CD8-positive, alpha-beta memory T cell (primary cell): ENCODE measurements around the gene RGS7. TPM values are rescaled to one million over a fixed set of nuclear protein-coding genes. Genes with fewer than 3 reads are reported as not detected.

Experiments
- CTCF ChIA-PET: fragments of 350-600 bp; sonication (Branson Sonifier 250); formaldehyde crosslinking; loops from one replicate; lab custom pipeline; 2021; ENCODE audit warnings: antibody characterized with exemption; lab: Charles Lee
- POLR2A ChIA-PET: fragments of 350-600 bp; sonication (Branson Sonifier 250); formaldehyde crosslinking; loops from one replicate; lab custom pipeline; 2021; ENCODE audit warnings: antibody characterized with exemption; lab: Charles Lee
- DNase-seq, 5 donors: peaks; one replicate each; pipeline versions ENCODE4 v3.0.0 to v3.0.0-alpha.2; 2020 to 2022; ENCODE audit warnings: mixed read lengths in 1 of 5
- H3K27ac ChIP-seq: one replicate; pipeline ENCODE4 v1.7.0; 2013; ENCODE audit warnings: low read depth, mild to moderate bottlenecking, low read length, moderate library complexity
- H3K27me3 ChIP-seq: 2 replicates; pipeline ENCODE4 v1.7.0; 2013; ENCODE audit warnings: low read length, mild to moderate bottlenecking; ENCODE audit not compliant: insufficient read depth, poor library complexity, severe bottlenecking
- H3K36me3 ChIP-seq: 2 replicates; pipeline ENCODE4 v1.7.0; 2013; ENCODE audit warnings: mild to moderate bottlenecking, low read length, moderate library complexity; ENCODE audit not compliant: insufficient read depth
- H3K4me1 ChIP-seq: 2 replicates; pipeline ENCODE4 v1.7.0; 2013; ENCODE audit warnings: mild to moderate bottlenecking, low read length, moderate library complexity; ENCODE audit not compliant: insufficient read depth
- H3K4me3 ChIP-seq: 2 replicates; pipeline ENCODE4 v1.7.0; 2013; ENCODE audit warnings: mild to moderate bottlenecking, low read length
- H3K9me3 ChIP-seq: 2 replicates; pipeline ENCODE4 v1.7.0; 2013; ENCODE audit warnings: mild to moderate bottlenecking, low read length
- H3K27ac Mint-ChIP-seq, 8 donors: one replicate each; pipeline ENCODE4 v1.8.0; 2020 to 2021; ENCODE audit warnings: mixed read lengths in 8 of 8, mild to moderate bottlenecking in 6 of 8, inconsistent platforms in 3 of 8, moderate library complexity in 3 of 8
- H3K27me3 Mint-ChIP-seq, 2 donors: one replicate each; pipeline ENCODE4 v1.8.0; 2020 to 2021; ENCODE audit warnings: mixed read lengths in 2 of 2, mild to moderate bottlenecking in 1 of 2, moderate library complexity in 1 of 2
- H3K36me3 Mint-ChIP-seq, 3 donors: one replicate each; pipeline ENCODE4 v1.8.0; 2020 to 2021; ENCODE audit warnings: mixed read lengths in 3 of 3, inconsistent platforms in 1 of 3, mild to moderate bottlenecking in 1 of 3
- H3K4me1 Mint-ChIP-seq, 3 donors: one replicate each; pipeline ENCODE4 v1.8.0; 2020 to 2021; ENCODE audit warnings: mixed read lengths in 3 of 3, inconsistent platforms in 1 of 3, mild to moderate bottlenecking in 1 of 3
- H3K4me3 Mint-ChIP-seq, 7 donors: one replicate each; pipeline ENCODE4 v1.8.0; 2020 to 2021; ENCODE audit warnings: mixed read lengths in 7 of 7, mild to moderate bottlenecking in 6 of 7, moderate library complexity in 4 of 7, inconsistent platforms in 2 of 7
- H3K9me3 Mint-ChIP-seq, 5 donors: one replicate each; pipeline ENCODE4 v1.8.0; 2020 to 2022; ENCODE audit warnings: mixed read lengths in 5 of 5, mild to moderate bottlenecking in 3 of 5, moderate library complexity in 2 of 5, inconsistent platforms in 1 of 5
- polyA plus RNA-seq: library from polyadenylated mRNA; unstranded; fragments of 300-500 nt; fragmentation: Illumina TruSeq; gene quantifications from one replicate; pipeline ENCODE4 v1.2.3, GENCODE V29; 2021
- total RNA-seq, 2 experiments: library from RNA; stranded (reverse); gene quantifications; one replicate each; pipeline ENCODE4 v1.2.3, GENCODE V29; 2021

The RGS7 gene
- total and polyA plus RNA-seq, 3 experiments from 2014 or later = not detected

DNA sequence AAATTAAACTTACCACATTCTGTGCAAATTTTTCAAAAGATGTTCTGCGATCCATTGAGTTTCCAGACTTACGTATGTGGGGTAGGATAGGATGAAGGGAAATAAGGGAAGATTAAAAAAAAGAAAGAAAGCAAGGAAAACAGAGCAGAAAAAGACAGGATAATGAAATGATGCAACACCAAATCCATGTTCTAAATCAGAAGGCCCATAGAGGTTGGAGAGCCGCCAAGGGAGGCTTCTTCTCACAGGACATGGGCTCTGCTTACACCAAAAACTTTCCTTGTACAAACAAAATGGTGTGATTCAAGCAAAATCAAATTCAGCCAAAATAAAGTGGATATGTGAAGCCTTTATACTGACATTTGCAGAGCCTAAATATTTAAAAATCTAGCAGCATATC is 555.6 kb downstream of the RGS7 start:
- POLR2A ChIA-PET = no interaction called here

DNA sequence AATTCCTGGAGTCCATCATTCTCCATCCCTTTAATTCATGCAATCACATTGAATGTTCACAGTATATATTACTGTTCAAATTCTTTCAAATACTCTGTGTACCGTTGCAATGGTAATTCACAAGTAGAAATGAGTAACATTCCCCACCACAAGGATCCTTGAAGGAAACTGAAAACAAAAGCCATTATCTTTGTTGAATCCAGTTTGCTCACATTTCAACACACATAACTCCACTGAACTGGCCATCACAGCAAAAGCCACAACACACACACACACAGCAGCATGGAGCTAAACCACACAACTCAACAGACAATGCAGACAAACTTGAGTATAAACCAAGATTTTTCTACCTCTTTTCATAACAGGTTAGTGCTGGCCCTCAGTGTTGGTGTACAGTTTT is 556.7 kb downstream of the RGS7 start:
- POLR2A ChIA-PET = no interaction called here
- H3K4me3 ChIP-seq = no peak overlapping the region
- H3K27me3 Mint-ChIP-seq = no peaks in the 10 kb centered on the region
- H3K27ac ChIP-seq = no peak overlapping the region
- H3K36me3 ChIP-seq = no peaks in the 10 kb centered on the region
- DNase-seq = no peak
- no peaks in the 10 kb centered on the region for H3K4me1 Mint-ChIP-seq
- H3K4me3 Mint-ChIP-seq = no peak overlapping the region
- no peaks in the 10 kb centered on the region for H3K4me1 ChIP-seq
- H3K27ac Mint-ChIP-seq = no peak overlapping the region
- H3K9me3 ChIP-seq = no peaks in the 10 kb centered on the region
- H3K27me3 ChIP-seq = no peaks in the 10 kb centered on the region
- H3K9me3 Mint-ChIP-seq = peaks cover 0 to 12% (median 0%) of the 10 kb centered on the region in 5 donors
- CTCF ChIA-PET = no interaction called here
- no peaks in the 10 kb centered on the region for H3K36me3 Mint-ChIP-seq

More for the DNA sequence above, 555.6 kb downstream of the RGS7 start:
- DNase-seq = no peak
- Mint-ChIP-seq H3K36me3 (no peaks in the 10 kb centered on the region), H3K9me3 (peaks cover 0 to 12% (median under 1%) of the 10 kb centered on the region in 5 donors), H3K4me3 (no peak overlapping the region), H3K27ac (no peak overlapping the region), H3K4me1 (no peaks in the 10 kb centered on the region), H3K27me3 (no peaks in the 10 kb centered on the region)
- Histone ChIP-seq H3K36me3 (no peaks in the 10 kb centered on the region), H3K4me3 (no peak overlapping the region), H3K27me3 (no peaks in the 10 kb centered on the region), H3K9me3 (no peaks in the 10 kb centered on the region), H3K4me1 (no peaks in the 10 kb centered on the region), H3K27ac (no peak overlapping the region)
- CTCF ChIA-PET = no interaction called here

GRCh38 chr1:240797050-240797449 is 560.0 kb downstream of the RGS7 start:
- Mint-ChIP-seq H3K36me3 (no peaks in the 10 kb centered on the region), H3K27ac (no peak overlapping the region), H3K27me3 (no peaks in the 10 kb centered on the region), H3K4me3 (no peak overlapping the region), H3K4me1 (no peaks in the 10 kb centered on the region), H3K9me3 (peaks cover 0 to 5% (median 2%) of the 10 kb centered on the region in 5 donors)
- no peak for DNase-seq
- POLR2A ChIA-PET = no interaction called here
- Histone ChIP-seq H3K9me3 (no peaks in the 10 kb centered on the region), H3K4me3 (no peak overlapping the region), H3K4me1 (no peaks in the 10 kb centered on the region), H3K27me3 (no peaks in the 10 kb centered on the region), H3K27ac (no peak overlapping the region), H3K36me3 (no peaks in the 10 kb centered on the region)
- CTCF ChIA-PET = no interaction called here

GRCh38 chr1:240794046-240794843 is 562.8 kb downstream of the RGS7 start:
- H3K27ac ChIP-seq = no peak overlapping the region
- POLR2A ChIA-PET = no interaction called here
- H3K4me3 Mint-ChIP-seq = no peak overlapping the region
- peaks cover 0 to 9% (median 0%) of the 10 kb centered on the region in 5 donors for H3K9me3 Mint-ChIP-seq
- H3K4me3 ChIP-seq = no peak overlapping the region
- H3K36me3 Mint-ChIP-seq = no peaks in the 10 kb centered on the region
- H3K27me3 Mint-ChIP-seq = no peaks in the 10 kb centered on the region
- H3K27ac Mint-ChIP-seq = no peak overlapping the region
- no peaks in the 10 kb centered on the region for H3K9me3 ChIP-seq
- H3K4me1 Mint-ChIP-seq = no peaks in the 10 kb centered on the region
- no peaks in the 10 kb centered on the region for H3K4me1 ChIP-seq
- CTCF ChIA-PET = no interaction called here
- DNase-seq = no peak
- no peaks in the 10 kb centered on the region for H3K27me3 ChIP-seq
- H3K36me3 ChIP-seq = no peaks in the 10 kb centered on the region

- Mint-ChIP-seq H3K27me3 (no peaks in the 10 kb centered on the region), H3K36me3 (no peaks in the 10 kb centered on the region), H3K27ac (no peak overlapping the region), H3K4me1 (no peaks in the 10 kb centered on the region), H3K4me3 (no peak overlapping the region), H3K9me3 (peaks cover 0 to 9% (median 2%) of the 10 kb centered on the region in 5 donors)
- no peaks in the 10 kb centered on the region for H3K27me3 ChIP-seq
- H3K4me3 ChIP-seq = no peak overlapping the region
- no peaks in the 10 kb centered on the region for H3K4me1 ChIP-seq
- DNase-seq = no peak
- CTCF ChIA-PET = no interaction called here
- no peak overlapping the region for H3K27ac ChIP-seq
- H3K36me3 ChIP-seq = no peaks in the 10 kb centered on the region
- POLR2A ChIA-PET = no interaction called here
- no peaks in the 10 kb centered on the region for H3K9me3 ChIP-seq
Measured at GRCh38 chr1:240792915-240793529, 564.0 kb downstream of the RGS7 start.

DNA sequence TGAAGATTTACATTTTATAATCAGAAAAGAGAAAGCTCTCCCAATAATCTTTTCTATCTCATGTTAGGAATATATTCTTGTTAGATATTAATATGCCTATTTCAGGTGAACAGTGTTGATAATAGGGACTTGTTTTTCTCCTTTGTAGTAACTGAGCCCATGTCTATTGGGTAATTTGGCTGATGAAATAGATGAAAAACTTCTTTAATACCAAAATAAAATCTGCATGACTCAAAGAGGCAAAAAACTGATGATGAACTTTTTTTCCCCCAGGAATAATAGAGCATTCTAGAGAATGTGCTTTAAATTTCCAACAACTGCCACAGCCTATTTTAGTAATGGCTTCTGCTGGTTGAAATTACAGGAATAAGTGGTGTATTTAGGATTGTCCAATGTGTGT is 566.1 kb downstream of the RGS7 start:
- POLR2A ChIA-PET = no interaction called here
- H3K27me3 ChIP-seq = no peaks in the 10 kb centered on the region

DNA sequence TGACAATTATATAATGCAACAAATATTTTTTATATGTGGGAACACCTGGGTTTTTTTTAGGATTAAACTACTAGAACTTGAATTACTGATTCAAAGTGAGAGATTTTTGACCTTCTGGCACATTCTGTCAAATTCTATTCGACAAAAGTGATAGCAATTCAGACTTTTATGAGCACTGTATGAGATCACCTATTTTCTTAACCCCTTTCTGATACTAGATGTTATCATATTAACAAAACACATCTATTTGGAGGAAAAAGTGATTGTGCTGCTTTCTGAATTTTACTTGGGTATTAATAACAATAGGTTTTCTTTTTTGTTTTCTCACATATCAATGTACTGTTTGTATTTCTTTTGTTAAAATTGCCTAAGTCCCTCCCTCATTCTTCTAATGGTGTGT is 570.1 kb downstream of the RGS7 start:
- H3K4me3 Mint-ChIP-seq = no peak overlapping the region
- H3K27ac ChIP-seq = no peak overlapping the region
- no peak for DNase-seq
- H3K9me3 ChIP-seq = no peaks in the 10 kb centered on the region
- no peaks in the 10 kb centered on the region for H3K36me3 ChIP-seq
- no peaks in the 10 kb centered on the region for H3K27me3 Mint-ChIP-seq
- H3K36me3 Mint-ChIP-seq = no peaks in the 10 kb centered on the region
- H3K4me1 Mint-ChIP-seq = no peaks in the 10 kb centered on the region
- H3K9me3 Mint-ChIP-seq = peaks cover 0 to 13% (median 2%) of the 10 kb centered on the region in 5 donors
- H3K4me3 ChIP-seq = no peak overlapping the region
- H3K27ac Mint-ChIP-seq = no peak overlapping the region
- no peaks in the 10 kb centered on the region for H3K27me3 ChIP-seq
- POLR2A ChIA-PET = no interaction called here
- no peaks in the 10 kb centered on the region for H3K4me1 ChIP-seq
- CTCF ChIA-PET = no interaction called here

More for the DNA sequence above, 566.1 kb downstream of the RGS7 start:
- no peaks in the 10 kb centered on the region for H3K4me1 ChIP-seq
- CTCF ChIA-PET = no interaction called here
- no peaks in the 10 kb centered on the region for H3K36me3 ChIP-seq
- DNase-seq = no peak
- no peaks in the 10 kb centered on the region for H3K4me1 Mint-ChIP-seq
- peaks cover 0 to 9% (median 2%) of the 10 kb centered on the region in 5 donors for H3K9me3 Mint-ChIP-seq
- no peak overlapping the region for H3K4me3 ChIP-seq
- no peak overlapping the region for H3K4me3 Mint-ChIP-seq
- H3K27ac ChIP-seq = no peak overlapping the region
- H3K36me3 Mint-ChIP-seq = no peaks in the 10 kb centered on the region
- no peaks in the 10 kb centered on the region for H3K9me3 ChIP-seq
- H3K27ac Mint-ChIP-seq = no peak overlapping the region
- no peaks in the 10 kb centered on the region for H3K27me3 Mint-ChIP-seq

GRCh38 chr1:240784776-240785175 is 572.2 kb downstream of the RGS7 start:
- ChIA-PET CTCF (no interaction called here), POLR2A (no interaction called here)
- no peaks in the 10 kb centered on the region for H3K9me3 ChIP-seq
- Mint-ChIP-seq H3K27ac (no peak overlapping the region), H3K4me3 (no peak overlapping the region), H3K27me3 (no peaks in the 10 kb centered on the region), H3K36me3 (no peaks in the 10 kb centered on the region), H3K9me3 (peaks cover 0 to 9% (median 4%) of the 10 kb centered on the region in 5 donors), H3K4me1 (no peaks in the 10 kb centered on the region)
- DNase-seq = no peak
- no peak overlapping the region for H3K4me3 ChIP-seq
- no peaks in the 10 kb centered on the region for H3K36me3 ChIP-seq
- H3K27me3 ChIP-seq = no peaks in the 10 kb centered on the region
- no peak overlapping the region for H3K27ac ChIP-seq
- no peaks in the 10 kb centered on the region for H3K4me1 ChIP-seq
